Smooth muscle cell (in vitro differentiated cells): ENCODE results near the gene CADM1. TPM values are rescaled to one million over a fixed set of nuclear protein-coding genes. Genes with fewer than 3 reads are reported as not detected.

Experiments
- DNase-seq: peaks from one replicate; lab custom pipeline; 2025; ENCODE audit not compliant: unreplicated experiment; lab: John Stamatoyannopoulos, UW
- H2AFZ ChIP-seq: fragments of 200-600 bp; sonication (generic); 2 replicates; pipeline ENCODE4 v1.6.0; 2016; ENCODE audit warnings: antibody characterized with exemption, low read depth, mild to moderate bottlenecking
- H3F3A ChIP-seq: fragments of 200-600 bp; sonication (generic); 2 replicates; pipeline ENCODE4 v1.6.0; 2017; ENCODE audit warnings: antibody characterized with exemption, low read depth
- H3K27ac ChIP-seq: fragments of 200-600 bp; sonication (generic); 2 replicates; pipeline ENCODE4 v1.5.1; 2016; ENCODE audit warnings: low read depth, mild to moderate bottlenecking
- H3K27me3 ChIP-seq: fragments of 200-600 bp; sonication (generic); 2 replicates; pipeline ENCODE4 v1.6.1; 2016; ENCODE audit warnings: low read depth, mild to moderate bottlenecking
- H3K36me3 ChIP-seq: fragments of 200-600 bp; sonication (generic); 2 replicates; pipeline ENCODE4 v1.5.1; 2016; ENCODE audit warnings: low read depth
- H3K4me1 ChIP-seq: fragments of 200-600 bp; sonication (generic); 2 replicates; pipeline ENCODE4 v1.5.1; 2016; ENCODE audit warnings: low read depth
- H3K4me2 ChIP-seq: fragments of 200-600 bp; sonication (generic); 2 replicates; pipeline ENCODE4 v1.6.0; 2016; ENCODE audit warnings: mild to moderate bottlenecking
- H3K4me3 ChIP-seq: fragments of 200-600 bp; sonication (generic); 2 replicates; pipeline ENCODE4 v1.5.1; 2016; ENCODE audit warnings: mild to moderate bottlenecking
- H3K79me2 ChIP-seq: fragments of 200-600 bp; sonication (generic); 2 replicates; pipeline ENCODE4 v1.6.0; 2016; ENCODE audit warnings: low read depth, mild to moderate bottlenecking
- H3K9ac ChIP-seq: fragments of 200-600 bp; sonication (generic); 2 replicates; pipeline ENCODE4 v1.6.0; 2016; ENCODE audit warnings: low read depth
- H3K9me3 ChIP-seq: fragments of 200-600 bp; sonication (generic); replicated peaks from 2 replicates; pipeline ENCODE4 v1.5.1; 2016; ENCODE audit warnings: low read depth
- H4K20me1 ChIP-seq: fragments of 200-600 bp; sonication (generic); 2 replicates; pipeline ENCODE4 v1.6.0; 2016; ENCODE audit warnings: low read depth
- WGBS: methylation state at CpG from one replicate; pipeline ENCODE4 v1.1.7; 2016; ENCODE audit warnings: low lambda C conversion rate; 5-methylcytosine and 5-hydroxymethylcytosine counted together
- polyA plus RNA-seq: library from polyadenylated mRNA; unstranded; fragments of >200 nt; fragmentation: Nextera tagmentation; extraction: Ambion mirVana; gene quantifications from 2 replicates; pipeline ENCODE4 v1.2.1, GENCODE V29; 2016
- total RNA-seq: library from RNA; depleted of rRNA; stranded (reverse); fragments of >200 nt; gene quantifications from 2 replicates; pipeline ENCODE4 v1.2.3, GENCODE V29; 2014
- TF ChIP-seq, protein P1 (sequence below): fragments of 200-600 bp; sonication (generic); IDR thresholded peaks from 2 replicates; pipeline ENCODE4 v1.5.1; 2017; ENCODE audit warnings: borderline replicate concordance, mild to moderate bottlenecking, antibody characterized with exemption; ENCODE audit not compliant: insufficient read depth, poor library complexity, severe bottlenecking

The CADM1 gene
- total and polyA plus RNA-seq, 2 experiments from 2014 or later = 158 to 167 TPM

DNA sequence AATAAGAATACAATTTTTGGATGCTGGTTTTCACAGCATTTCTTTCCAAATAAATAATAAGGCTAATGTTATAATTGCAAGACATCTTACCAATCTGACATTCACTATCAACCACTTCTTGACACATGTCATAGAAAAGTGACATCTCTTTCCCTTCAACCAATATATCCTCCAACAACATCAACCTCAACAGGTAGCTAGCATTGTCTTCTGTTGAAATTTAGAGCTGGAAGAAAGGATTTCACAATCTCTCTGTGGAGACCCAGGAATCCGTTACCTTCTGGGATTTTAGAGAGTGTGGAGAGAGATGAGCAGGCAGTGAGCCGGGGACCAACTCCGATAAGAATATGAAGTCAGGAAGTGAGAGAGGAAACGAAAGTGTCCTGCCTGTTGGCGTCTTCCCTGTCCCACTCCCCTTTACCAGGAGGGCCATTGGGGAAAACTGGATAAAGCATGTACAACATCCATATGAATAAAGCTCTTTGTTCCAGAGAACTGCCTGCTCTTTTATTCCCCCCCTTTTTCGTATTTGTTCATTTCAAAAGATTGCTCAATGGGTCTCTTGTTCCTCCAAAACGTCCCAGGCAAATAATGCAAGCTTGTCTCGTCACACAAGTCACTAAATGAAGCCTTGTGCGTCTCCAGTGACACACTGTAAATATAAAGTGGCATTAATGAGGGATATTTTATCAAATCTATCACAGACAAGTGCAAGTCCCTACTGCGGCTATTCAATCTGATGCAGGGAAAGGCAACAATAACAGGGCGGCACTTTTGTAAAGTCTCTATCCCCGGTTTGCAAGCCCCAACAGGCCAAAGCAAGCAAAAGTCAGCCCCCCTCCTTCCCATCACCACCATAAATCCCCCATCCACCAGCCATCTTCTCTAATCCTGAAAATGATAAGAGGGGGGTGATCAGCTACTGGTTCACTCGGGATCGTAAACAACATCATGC is 3.4 kb downstream of the CADM1 start:
- Histone ChIP-seq H3K9ac (peak overlapping the region; percentile 28), H3K79me2 (peaks cover 75% of the 10 kb centered on the region), H3F3A (peaks cover 5% of the 10 kb centered on the region), H3K4me1 (peaks cover 34% of the 10 kb centered on the region), H3K36me3 (no peaks in the 10 kb centered on the region), H4K20me1 (peaks cover 82% of the 10 kb centered on the region), H3K4me2 (peak overlapping the region; percentile 90), H3K4me3 (peak overlapping the region; percentile 81), H3K9me3 (no peaks in the 10 kb centered on the region), H3K27ac (no peak overlapping the region), H2AFZ (no peak overlapping the region), H3K27me3 (peaks cover 8% of the 10 kb centered on the region)
- TF ChIP-seq, protein P1, sequence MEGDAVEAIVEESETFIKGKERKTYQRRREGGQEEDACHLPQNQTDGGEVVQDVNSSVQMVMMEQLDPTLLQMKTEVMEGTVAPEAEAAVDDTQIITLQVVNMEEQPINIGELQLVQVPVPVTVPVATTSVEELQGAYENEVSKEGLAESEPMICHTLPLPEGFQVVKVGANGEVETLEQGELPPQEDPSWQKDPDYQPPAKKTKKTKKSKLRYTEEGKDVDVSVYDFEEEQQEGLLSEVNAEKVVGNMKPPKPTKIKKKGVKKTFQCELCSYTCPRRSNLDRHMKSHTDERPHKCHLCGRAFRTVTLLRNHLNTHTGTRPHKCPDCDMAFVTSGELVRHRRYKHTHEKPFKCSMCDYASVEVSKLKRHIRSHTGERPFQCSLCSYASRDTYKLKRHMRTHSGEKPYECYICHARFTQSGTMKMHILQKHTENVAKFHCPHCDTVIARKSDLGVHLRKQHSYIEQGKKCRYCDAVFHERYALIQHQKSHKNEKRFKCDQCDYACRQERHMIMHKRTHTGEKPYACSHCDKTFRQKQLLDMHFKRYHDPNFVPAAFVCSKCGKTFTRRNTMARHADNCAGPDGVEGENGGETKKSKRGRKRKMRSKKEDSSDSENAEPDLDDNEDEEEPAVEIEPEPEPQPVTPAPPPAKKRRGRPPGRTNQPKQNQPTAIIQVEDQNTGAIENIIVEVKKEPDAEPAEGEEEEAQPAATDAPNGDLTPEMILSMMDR = no peak
- WGBS = 30% methylated on average over 14 of the region's 14 CpGs
- no peak for DNase-seq

DNA sequence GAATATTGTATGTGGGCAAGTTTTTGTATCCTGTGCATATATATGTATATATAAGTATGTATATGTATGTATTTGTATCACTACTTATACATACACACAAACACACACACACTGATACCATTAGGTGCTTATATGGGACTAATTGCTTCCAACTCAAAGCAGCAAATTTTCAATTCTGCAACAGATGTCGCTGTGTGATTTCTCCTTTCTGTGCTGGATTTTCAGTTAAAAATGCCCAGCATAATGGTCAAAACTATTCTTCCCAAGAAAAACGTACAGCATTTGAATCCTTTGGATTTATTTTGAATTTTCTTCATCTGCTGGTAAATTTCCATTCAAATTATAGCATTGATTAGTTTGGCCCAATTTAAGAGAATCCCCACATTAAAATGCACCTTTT is 4.3 kb downstream of the CADM1 start:
- no peak overlapping the region for H3K4me3 ChIP-seq
- no peak overlapping the region for H2AFZ ChIP-seq
- no peaks in the 10 kb centered on the region for H3F3A ChIP-seq
- TF ChIP-seq, protein P1 = no peak
- peaks cover 82% of the 10 kb centered on the region for H3K79me2 ChIP-seq
- H3K4me1 ChIP-seq = peaks cover 26% of the 10 kb centered on the region
- H3K27me3 ChIP-seq = no peaks in the 10 kb centered on the region
- DNase-seq = no peak
- peaks cover 84% of the 10 kb centered on the region for H4K20me1 ChIP-seq
- H3K9me3 ChIP-seq = no peaks in the 10 kb centered on the region
- H3K4me2 ChIP-seq = no peak overlapping the region
- no peak overlapping the region for H3K27ac ChIP-seq
- no peak overlapping the region for H3K9ac ChIP-seq
- no peaks in the 10 kb centered on the region for H3K36me3 ChIP-seq
- 95% methylated on average over 2 of the region's 2 CpGs for WGBS

DNA sequence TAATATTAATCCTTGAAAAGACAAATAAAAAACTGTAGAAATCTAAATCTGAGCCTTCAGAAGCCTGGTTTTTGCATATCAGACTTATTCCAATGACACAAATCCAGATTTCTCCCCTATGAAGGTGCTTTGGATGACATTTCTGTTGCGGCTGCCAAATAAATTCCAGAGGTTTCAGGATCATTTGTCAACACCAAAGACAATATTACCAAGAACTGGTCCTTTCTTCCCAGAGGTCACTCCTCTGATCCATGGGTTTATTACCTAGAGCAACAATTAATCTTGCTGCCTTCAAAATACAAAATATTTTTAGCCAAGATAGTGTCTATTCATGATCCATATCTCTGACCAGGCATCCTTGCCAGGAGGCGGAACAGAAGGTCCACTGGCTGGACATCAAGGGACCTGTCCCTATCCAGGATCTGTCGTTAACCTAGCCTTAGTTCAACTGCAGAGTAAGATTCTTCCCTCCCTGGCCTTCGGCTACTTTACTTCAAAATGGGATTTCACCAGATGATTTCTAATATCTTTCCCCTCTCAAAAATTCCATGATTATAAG is 4.9 kb downstream of the CADM1 start:
- TF ChIP-seq, protein P1 = no peak
- no peak for DNase-seq
- WGBS = 95% methylated on average over 4 of the region's 4 CpGs
- no peaks in the 10 kb centered on the region for H3K27me3 ChIP-seq
- H4K20me1 ChIP-seq = peaks cover 84% of the 10 kb centered on the region
- peaks cover 26% of the 10 kb centered on the region for H3K4me1 ChIP-seq
- no peak overlapping the region for H2AFZ ChIP-seq
- H3K4me3 ChIP-seq = no peak overlapping the region
- H3K36me3 ChIP-seq = no peaks in the 10 kb centered on the region
- no peak overlapping the region for H3K27ac ChIP-seq
- H3F3A ChIP-seq = no peaks in the 10 kb centered on the region
- H3K79me2 ChIP-seq = peaks cover 88% of the 10 kb centered on the region
- H3K9me3 ChIP-seq = no peaks in the 10 kb centered on the region
- H3K9ac ChIP-seq = no peak overlapping the region
- H3K4me2 ChIP-seq = no peak overlapping the region
